ENCODE data around the gene TANGO2. TPM values are rescaled to one million over a fixed set of nuclear protein-coding genes. Genes with fewer than 3 reads are reported as not detected.

The TANGO2 gene
- total and polyA plus RNA-seq, 2 donors (not counting 1 experiment from before 2014, with no cell fraction given), result 75.5 to 75.6 TPM

GRCh38 chr22:20111689-20112622 is 91.0 kb downstream of the TANGO2 start:
- Histone ChIP-seq H3K27ac (ENCODE audit: low read length in 2 of 2) (no peak overlapping the region), H3K9me3 (ENCODE audit: control extremely low read depth in 1 of 3, control insufficient read depth in 2 of 3, insufficient read depth in 1 of 3, low read length in 2 of 3) (no peaks in the 10 kb centered on the region), H3K4me3 (ENCODE audit: control extremely low read depth in 1 of 5, extremely low read depth in 1 of 5, insufficient read depth in 1 of 5, low read depth in 2 of 5, low read length in 4 of 5) (no peak overlapping the region), H3K4me2 (replicated peaks; ENCODE audit: low read depth, low read length, poor library complexity, severe bottlenecking) (no peak overlapping the region), H3K4me1 (ENCODE audit: control insufficient read depth in 2 of 2, insufficient read depth in 2 of 2, low read length in 2 of 2) (peaks cover 8 to 25% of the 10 kb centered on the region in 2 donors), H4K20me1 (ENCODE audit: control insufficient read depth, insufficient read depth, low read length, poor library complexity, severe bottlenecking) (peaks cover 10% of the 10 kb centered on the region), H3K27me3 (replicated peaks in 1 of 4; ENCODE audit: control extremely low read depth in 1 of 4, control insufficient read depth in 3 of 4, insufficient read depth in 4 of 4, low read length in 3 of 4) (no peaks in the 10 kb centered on the region), H3K36me3 (replicated peaks in 1 of 2; ENCODE audit: control extremely low read depth in 1 of 2, control insufficient read depth in 1 of 2, extremely low read depth in 1 of 2, insufficient read depth in 2 of 2, low read length in 1 of 2) (peaks cover 0 to 55% of the 10 kb centered on the region in 2 experiments), H2AFZ (ENCODE audit: insufficient read depth, low read depth, low read length, poor library complexity, severe bottlenecking) (no peak overlapping the region), H3K9ac (ENCODE audit: low read length) (no peak overlapping the region), H3K79me2 (ENCODE audit: control insufficient read depth, insufficient read depth, low read length) (peaks cover 20% of the 10 kb centered on the region)
- H3K27ac Mint-ChIP-seq, result peak overlapping the region; percentile 50
- intact Hi-C loops (cut with micrococcal nuclease), result loop anchor here (10.0 kb wide), 1 partner anchor 743 kb away; the partner anchor contains the start of genes PI4KA and SNAP29
- no peaks in the 10 kb centered on the region for H3K27me3 Mint-ChIP-seq
- POLR2A ChIA-PET, result interaction anchor here (0.7 kb wide), 1 partner anchor 916 kb away, joined by 9 read pairs; no protein-coding TSS in a partner anchor
- TF ChIP-seq, protein P1, sequence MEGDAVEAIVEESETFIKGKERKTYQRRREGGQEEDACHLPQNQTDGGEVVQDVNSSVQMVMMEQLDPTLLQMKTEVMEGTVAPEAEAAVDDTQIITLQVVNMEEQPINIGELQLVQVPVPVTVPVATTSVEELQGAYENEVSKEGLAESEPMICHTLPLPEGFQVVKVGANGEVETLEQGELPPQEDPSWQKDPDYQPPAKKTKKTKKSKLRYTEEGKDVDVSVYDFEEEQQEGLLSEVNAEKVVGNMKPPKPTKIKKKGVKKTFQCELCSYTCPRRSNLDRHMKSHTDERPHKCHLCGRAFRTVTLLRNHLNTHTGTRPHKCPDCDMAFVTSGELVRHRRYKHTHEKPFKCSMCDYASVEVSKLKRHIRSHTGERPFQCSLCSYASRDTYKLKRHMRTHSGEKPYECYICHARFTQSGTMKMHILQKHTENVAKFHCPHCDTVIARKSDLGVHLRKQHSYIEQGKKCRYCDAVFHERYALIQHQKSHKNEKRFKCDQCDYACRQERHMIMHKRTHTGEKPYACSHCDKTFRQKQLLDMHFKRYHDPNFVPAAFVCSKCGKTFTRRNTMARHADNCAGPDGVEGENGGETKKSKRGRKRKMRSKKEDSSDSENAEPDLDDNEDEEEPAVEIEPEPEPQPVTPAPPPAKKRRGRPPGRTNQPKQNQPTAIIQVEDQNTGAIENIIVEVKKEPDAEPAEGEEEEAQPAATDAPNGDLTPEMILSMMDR (IDR thresholded peaks at IDR 0.05), result no peak
- no peak for TF ChIP-seq EZH2 (IDR thresholded peaks at IDR 0.05; ENCODE audit: borderline replicate concordance, insufficient read depth, low read depth, low read length, poor library complexity, severe bottlenecking)
- H3K9me3 Mint-ChIP-seq (ENCODE audit: insufficient read depth), result no peaks in the 10 kb centered on the region
- ATAC-seq (ENCODE audit: low read depth), result no peak
- CTCF ChIA-PET, result interaction anchor here (0.7 to 1.9 kb wide), 6 partner anchors 8 to 341 kb away, joined by 3 to 9 read pairs (median 4); no protein-coding TSS in a partner anchor
- 70% methylated on average over 2 of the region's 7 CpGs for WGBS (ENCODE audit: insufficient coverage)
- H3K4me1 Mint-ChIP-seq, result peaks cover 18% of the 10 kb centered on the region
- H3K4me3 Mint-ChIP-seq, result no peak overlapping the region
- DNase-seq, result no peak

All from B cell (primary cell).